H7 (cell line): ENCODE data around the gene CARMIL3. TPM values are rescaled to one million over a fixed set of nuclear protein-coding genes. Genes with fewer than 3 reads are reported as not detected.

Experiments used
- DNase-seq: peaks from one replicate; pipeline ENCODE4 v3.0.0; 2012
- H3K27me3 ChIP-seq: 2 replicates; pipeline ENCODE4 v1.6.0; 2011; ENCODE audit warnings: mild to moderate bottlenecking, low read length; ENCODE audit not compliant: control insufficient read depth, insufficient read depth
- H3K36me3 ChIP-seq: replicated peaks from 2 replicates; pipeline ENCODE4 v1.5.1; 2011; ENCODE audit warnings: low read length; ENCODE audit not compliant: control insufficient read depth, insufficient read depth
- H3K4me3 ChIP-seq: 2 replicates; pipeline ENCODE4 v1.5.1; 2011; ENCODE audit warnings: low read depth, mild to moderate bottlenecking, control low read depth, low read length, moderate library complexity; ENCODE audit not compliant: insufficient read depth
- total RNA-seq: library from RNA; depleted of rRNA; stranded (reverse); fragments of >200 nt; shearing (Covaris generic); gene quantifications from 2 replicates; pipeline ENCODE4 v1.2.3, GENCODE V29; 2014; rRNA removed

CARMIL3 gene
- total RNA-seq, 1 experiment from 2014 or later, result 2.3 TPM

DNA sequence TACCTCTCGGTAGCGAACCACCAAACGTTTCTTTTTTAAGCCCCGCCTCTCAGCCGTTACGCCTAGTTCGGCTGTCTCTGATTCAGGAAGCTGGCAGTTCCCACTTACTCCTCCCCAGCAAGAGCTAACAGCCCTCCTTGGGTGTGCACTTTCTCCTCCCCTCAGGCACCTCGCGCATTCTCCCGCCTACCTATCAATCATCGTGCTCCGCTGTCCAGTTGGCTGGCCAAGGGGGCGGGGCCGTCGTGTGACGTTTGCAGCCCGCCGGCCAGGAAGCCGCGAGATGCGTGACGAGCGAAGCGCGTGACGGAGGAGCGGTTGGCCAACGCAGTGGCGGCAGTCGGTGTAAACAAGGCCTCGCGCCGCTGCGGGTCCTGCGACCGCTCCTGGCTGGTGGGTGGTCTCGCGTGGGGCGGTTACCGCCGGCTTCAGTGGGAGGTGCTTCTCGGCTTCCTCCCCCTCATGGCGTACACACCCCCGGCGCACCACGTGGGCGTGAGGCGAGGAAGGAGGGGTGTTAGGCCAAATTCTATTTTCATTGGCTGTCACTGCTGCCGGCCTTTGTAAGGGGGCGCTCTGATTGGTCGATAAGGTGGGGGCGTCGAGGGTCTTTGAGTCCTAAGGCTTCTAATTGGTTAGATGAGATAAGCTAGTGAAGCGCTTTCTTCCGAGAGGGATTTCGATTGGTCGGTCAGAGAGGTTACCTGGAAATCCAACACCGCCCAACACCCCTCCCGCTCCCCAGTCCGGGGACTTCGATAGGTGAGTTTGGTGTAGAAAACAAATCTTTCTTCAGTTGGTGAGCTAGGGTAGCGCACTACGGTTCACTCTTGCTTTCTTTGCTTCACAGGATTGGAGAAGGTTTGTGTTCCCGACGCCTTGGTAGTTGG lies 63.0 kb downstream of the CARMIL3 start, which contains the start of the genes DCAF11 and NRL:
Gene DCAF11, plus strand, starts transcription at position 246 of the 890 bp plus-strand sequence. CDS start 818 bp downstream, outside the sequence.
Gene NRL, minus strand, starts transcription at position 418 of the 890 bp plus-strand sequence. CDS start 32,101 bp downstream, outside the sequence.
- peak; percentile 98 for DNase-seq
- Histone ChIP-seq H3K4me3 (peak within 1 kb of the TSS; percentile 86), H3K27me3 (no peaks in the 10 kb centered on the region), H3K36me3 (peaks cover 17% of the 10 kb centered on the region)

- Histone ChIP-seq H3K27me3 (no peaks in the 10 kb centered on the region), H3K36me3 (peaks cover 20% of the 10 kb centered on the region), H3K4me3 (peak overlapping the region; percentile 60)
- DNase-seq, result no peak
Observed at GRCh38 chr14:24115422-24116127, 63.8 kb downstream of the CARMIL3 start.

GRCh38 chr14:24116128-24116814 lies 64.5 kb downstream of the CARMIL3 start:
- Histone ChIP-seq H3K4me3 (no peak overlapping the region; the same call in 1 of the 2 replicates), H3K27me3 (no peaks in the 10 kb centered on the region), H3K36me3 (peaks cover 24% of the 10 kb centered on the region)
- no peak for DNase-seq

GRCh38 chr14:24117179-24117578 lies 65.4 kb downstream of the CARMIL3 start:
- Histone ChIP-seq H3K27me3 (no peaks in the 10 kb centered on the region), H3K36me3 (peaks cover 26% of the 10 kb centered on the region), H3K4me3 (no peak overlapping the region)
- DNase-seq, result no peak

Other genes starting within 250 kb of the CARMIL3 start
- gene DHRS4, start 98.2 kb upstream of the CARMIL3 start, total RNA-seq, result 13.9 and 18.9 TPM in 2 replicates
- 8.0 and 12.2 TPM in 2 replicates for gene DHRS4L2, start 63.1 kb upstream of the CARMIL3 start, total RNA-seq
- gene CPNE6, start 19.6 kb downstream of the CARMIL3 start, total RNA-seq, result 0.04 TPM in 1 of 2 replicates, not detected in the other
- gene PCK2, start 42.3 kb downstream of the CARMIL3 start, total RNA-seq, result 73.7 and 80.1 TPM in 2 replicates
- gene DCAF11, start 62.8 kb downstream of the CARMIL3 start, total RNA-seq, result 70.4 and 90.1 TPM in 2 replicates
- 0.87 and 2.1 TPM in 2 replicates for gene NRL, start 62.9 kb downstream of the CARMIL3 start, total RNA-seq
- not detected in 2 replicates for gene FITM1, start 78.7 kb downstream of the CARMIL3 start, total RNA-seq
- 46.9 and 49.3 TPM in 2 replicates for gene PSME1, start 84.2 kb downstream of the CARMIL3 start, total RNA-seq
- gene EMC9, start 89.6 kb downstream of the CARMIL3 start, total RNA-seq, result 25.7 and 35.9 TPM in 2 replicates
- gene PSME2, start 94.6 kb downstream of the CARMIL3 start, total RNA-seq, result 129 and 134 TPM in 2 replicates
- gene RNF31, start 95.5 kb downstream of the CARMIL3 start, total RNA-seq, result 67.7 and 75.0 TPM in 2 replicates
- 8.1 and 11.2 TPM in 2 replicates for gene IRF9, start 109.3 kb downstream of the CARMIL3 start, total RNA-seq
- gene REC8, start 120.1 kb downstream of the CARMIL3 start, total RNA-seq, result 5.6 and 5.9 TPM in 2 replicates
- gene IPO4, start 136.8 kb downstream of the CARMIL3 start, total RNA-seq, result 139 and 149 TPM in 2 replicates
- 27.4 and 35.2 TPM in 2 replicates for gene TM9SF1, start 143.4 kb downstream of the CARMIL3 start, total RNA-seq
- gene TSSK4, start 153.7 kb downstream of the CARMIL3 start, total RNA-seq, result not detected in 2 replicates
- 17.6 and 20.8 TPM in 2 replicates for gene CHMP4A, start 161.5 kb downstream of the CARMIL3 start, total RNA-seq
- gene MDP1, start 164.1 kb downstream of the CARMIL3 start, total RNA-seq, result 18.6 and 23.6 TPM in 2 replicates
- 195 and 203 TPM in 2 replicates for gene NEDD8, start 180.4 kb downstream of the CARMIL3 start, total RNA-seq
- 81.6 and 104 TPM in 2 replicates for gene GMPR2, start 180.9 kb downstream of the CARMIL3 start, total RNA-seq
- 46.9 and 52.2 TPM in 2 replicates for gene TINF2, start 190.6 kb downstream of the CARMIL3 start, total RNA-seq
- gene TGM1, start 211.2 kb downstream of the CARMIL3 start, total RNA-seq, result 0.21 and 3.1 TPM in 2 replicates
- 22.8 and 25.9 TPM in 2 replicates for gene RABGGTA, start 219.6 kb downstream of the CARMIL3 start, total RNA-seq
- gene DHRS1, start 247.8 kb downstream of the CARMIL3 start, total RNA-seq, result 13.5 and 18.8 TPM in 2 replicates
- 27.2 and 32.4 TPM in 2 replicates for gene NOP9, start 247.8 kb downstream of the CARMIL3 start, total RNA-seq